A673 (cell line): ENCODE measurements around the gene PPP1R14B. TPM values are rescaled to one million over a fixed set of nuclear protein-coding genes. Genes with fewer than 3 reads are reported as not detected.
A peak's percentile ranks its signal among the peaks of the same experiment; 100 is the strongest.

Experiments used
- BruUV-seq: library from RNA; stranded (reverse); fragments of 400-500 nt; replicated peaks from 2 replicates; lab custom pipeline; 2021; lab: Mats Ljungman, UMichigan
- CTCF ChIA-PET: fragments of 300-600 bp; sonication (Branson Sonifier 250); formaldehyde crosslinking; loops from one replicate; lab custom pipeline; 2022; ENCODE audit warnings: antibody characterized with exemption; lab: Charles Lee
- POLR2A ChIA-PET: fragments of 300-600 bp; sonication (Branson Sonifier 250); formaldehyde crosslinking; loops from one replicate; lab custom pipeline; 2022; ENCODE audit warnings: antibody characterized with exemption; ENCODE audit not compliant: low non-redundant PET; lab: Charles Lee
- DNase-seq: peaks from one replicate; pipeline ENCODE4 v3.0.0-alpha.2; 2015; ENCODE audit warnings: low spot score
- H3K27ac ChIP-seq: fragments of 200-600 bp; sonication (generic); 2 replicates; pipeline ENCODE4 v1.5.1; 2016; ENCODE audit warnings: mixed run types, low read depth, mild to moderate bottlenecking, mixed read lengths, antibody characterized with exemption, low read length; ENCODE audit not compliant: poor library complexity, severe bottlenecking
- H3K27me3 ChIP-seq: fragments of 200-600 bp; sonication (generic); replicated peaks from 2 replicates; pipeline ENCODE4 v1.6.1; 2017; ENCODE audit warnings: mixed run types, low read depth, mild to moderate bottlenecking, mixed read lengths, antibody characterized with exemption, low read length; ENCODE audit not compliant: insufficient read depth, poor library complexity
- H3K36me3 ChIP-seq: fragments of 200-600 bp; sonication (generic); 2 replicates; pipeline ENCODE4 v1.6.1; 2016; ENCODE audit warnings: mixed run types, mild to moderate bottlenecking, mixed read lengths, antibody characterized with exemption, low read length; ENCODE audit not compliant: insufficient read depth, poor library complexity, severe bottlenecking
- H3K4me1 ChIP-seq: fragments of 200-600 bp; sonication (generic); 2 replicates; pipeline ENCODE4 v1.6.1; 2017; ENCODE audit warnings: mixed run types, mild to moderate bottlenecking, mixed read lengths, antibody characterized with exemption, low read length; ENCODE audit not compliant: insufficient read depth, poor library complexity, severe bottlenecking
- H3K4me3 ChIP-seq: fragments of 200-600 bp; sonication (generic); 2 replicates; pipeline ENCODE4 v1.5.1; 2016; ENCODE audit warnings: low read depth, mixed run types, mild to moderate bottlenecking, mixed read lengths, low read length; ENCODE audit not compliant: poor library complexity, severe bottlenecking
- H3K9me3 ChIP-seq: fragments of 200-600 bp; sonication (generic); 2 replicates; pipeline ENCODE4 v1.6.1; 2016; ENCODE audit warnings: mixed run types, low read depth, mild to moderate bottlenecking, mixed read lengths, antibody characterized with exemption, low read length; ENCODE audit not compliant: poor library complexity, severe bottlenecking
- EZH2 ChIP-seq: fragments of 200-600 bp; sonication (generic); IDR thresholded peaks from 2 replicates; pipeline ENCODE4 v1.6.1; 2017; ENCODE audit warnings: borderline replicate concordance, low read depth, mild to moderate bottlenecking, mixed read lengths, antibody characterized with exemption, low read length; ENCODE audit not compliant: poor library complexity, severe bottlenecking
- intact Hi-C: fragments of 100-400 bp; cut with micrococcal nuclease; formaldehyde crosslinking; loops from one replicate; pipeline ENCODE4 v1.10.0; 2022; ENCODE audit not compliant: unreplicated experiment
- total RNA-seq: library from RNA; stranded (reverse); gene quantifications from 2 replicates; pipeline ENCODE4 v1.2.3, GENCODE V29; 2021
- TF ChIP-seq, protein P1 (sequence below): fragments of 300-800, 200-600 bp; sonication (generic); conservative IDR thresholded peaks from 2 replicates; pipeline ENCODE4 v1.5.1; 2017; ENCODE audit warnings: low read depth, mild to moderate bottlenecking, antibody characterized with exemption, low read length, moderate library complexity, mixed read lengths

Gene PPP1R14B
- total RNA-seq, 1 experiment from 2014 or later, result 378 TPM

GRCh38 chr11:64230985-64231365, 15.8 kb downstream of the PPP1R14B start:
- Histone ChIP-seq H3K27ac (peak overlapping the region; percentile 70), H3K27me3 (no peaks in the 10 kb centered on the region), H3K36me3 (no peaks in the 10 kb centered on the region), H3K4me3 (peak overlapping the region; percentile 54), H3K4me1 (peaks cover 27% of the 10 kb centered on the region), H3K9me3 (no peaks in the 10 kb centered on the region)
- POLR2A ChIA-PET, result no interaction called here
- intact Hi-C loops, result no loop called here
- no peak for DNase-seq
- BruUV-seq, result no TSS peak
- no peak for TF ChIP-seq EZH2
- TF ChIP-seq, protein P1, sequence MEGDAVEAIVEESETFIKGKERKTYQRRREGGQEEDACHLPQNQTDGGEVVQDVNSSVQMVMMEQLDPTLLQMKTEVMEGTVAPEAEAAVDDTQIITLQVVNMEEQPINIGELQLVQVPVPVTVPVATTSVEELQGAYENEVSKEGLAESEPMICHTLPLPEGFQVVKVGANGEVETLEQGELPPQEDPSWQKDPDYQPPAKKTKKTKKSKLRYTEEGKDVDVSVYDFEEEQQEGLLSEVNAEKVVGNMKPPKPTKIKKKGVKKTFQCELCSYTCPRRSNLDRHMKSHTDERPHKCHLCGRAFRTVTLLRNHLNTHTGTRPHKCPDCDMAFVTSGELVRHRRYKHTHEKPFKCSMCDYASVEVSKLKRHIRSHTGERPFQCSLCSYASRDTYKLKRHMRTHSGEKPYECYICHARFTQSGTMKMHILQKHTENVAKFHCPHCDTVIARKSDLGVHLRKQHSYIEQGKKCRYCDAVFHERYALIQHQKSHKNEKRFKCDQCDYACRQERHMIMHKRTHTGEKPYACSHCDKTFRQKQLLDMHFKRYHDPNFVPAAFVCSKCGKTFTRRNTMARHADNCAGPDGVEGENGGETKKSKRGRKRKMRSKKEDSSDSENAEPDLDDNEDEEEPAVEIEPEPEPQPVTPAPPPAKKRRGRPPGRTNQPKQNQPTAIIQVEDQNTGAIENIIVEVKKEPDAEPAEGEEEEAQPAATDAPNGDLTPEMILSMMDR, result no peak
- CTCF ChIA-PET, result no interaction called here

- intact Hi-C loops, result no loop called here
- POLR2A ChIA-PET, result interaction anchor here (0.5 kb wide), 1 partner anchor 79 kb away, joined by 3 read pairs; no protein-coding TSS in a partner anchor
Observed at GRCh38 chr11:64230171-64230984, 16.4 kb downstream of the PPP1R14B start, which contains the start of gene DNAJC4. DNAJC4 (plus strand) TSS chr11:64230548; CDS start chr11:64230855, 307 bp downstream.

DNA sequence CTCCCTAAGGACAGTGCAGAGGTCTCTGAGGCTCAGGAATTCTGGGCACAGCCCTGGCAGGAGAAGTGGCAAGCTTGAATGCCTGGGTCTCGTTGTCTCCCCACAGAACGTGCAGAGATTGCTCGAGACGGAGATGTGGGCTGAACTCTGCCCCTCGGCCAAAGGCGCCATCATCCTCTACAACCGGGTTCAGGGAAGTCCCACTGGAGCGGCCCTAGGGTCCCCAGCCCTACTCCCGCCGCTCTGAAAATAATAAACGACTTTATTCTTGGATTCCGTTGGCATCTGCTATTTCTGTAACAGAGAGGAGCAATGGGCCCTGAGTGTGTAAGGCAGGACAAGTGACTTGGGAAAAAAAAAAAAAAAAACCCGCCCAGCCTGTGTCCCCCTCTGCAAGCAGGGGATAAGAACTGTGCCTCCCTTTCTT, 17.0 kb downstream of the PPP1R14B start:
- ChIA-PET CTCF (interaction anchor here (0.6 kb wide), 1 partner anchor 22 kb away, joined by 3 read pairs; no protein-coding TSS in a partner anchor), POLR2A (no interaction called here)
- Histone ChIP-seq H3K27me3 (no peaks in the 10 kb centered on the region), H3K9me3 (no peaks in the 10 kb centered on the region), H3K27ac (peak overlapping the region; percentile 70), H3K36me3 (no peaks in the 10 kb centered on the region), H3K4me3 (peak overlapping the region; percentile 54), H3K4me1 (peaks cover 30% of the 10 kb centered on the region)
- intact Hi-C loops, result no loop called here
- no TSS peak for BruUV-seq
- DNase-seq, result no peak
- TF ChIP-seq, protein P1, result no peak
- no peak for TF ChIP-seq EZH2

More at GRCh38 chr11:64230171-64230984, 16.4 kb downstream of the PPP1R14B start, which contains the start of gene DNAJC4:
- TF ChIP-seq EZH2, result no peak
- TF ChIP-seq, protein P1, result no peak
- CTCF ChIA-PET, result interaction anchor here (0.6 kb wide), 1 partner anchor 23 kb away, joined by 3 read pairs; no protein-coding TSS in a partner anchor
- peak; percentile 96 for DNase-seq
- H3K9me3 ChIP-seq, result no peaks in the 10 kb centered on the region
- H3K4me3 ChIP-seq, result peak within 1 kb of the TSS; percentile 54
- BruUV-seq, result no TSS peak
- H3K36me3 ChIP-seq, result no peaks in the 10 kb centered on the region
- H3K27ac ChIP-seq, result peak within 1 kb of the TSS; percentile 70
- H3K27me3 ChIP-seq, result no peaks in the 10 kb centered on the region
- peaks cover 26% of the 10 kb centered on the region for H3K4me1 ChIP-seq
